B cell (primary cell): ENCODE results near the gene NINL. TPM values are rescaled to one million over a fixed set of nuclear protein-coding genes. Genes with fewer than 3 reads are reported as not detected.

Source experiments
- ATAC-seq: fragments of 200-7000 bp; cut with Tn5 transposase; one replicate; pipeline ENCODE4 v1.10.0; 2021; ENCODE audit warnings: low read depth, mild to moderate bottlenecking, moderate number of reproducible peaks, moderate library complexity
- CTCF ChIA-PET: fragments of 350-600 bp; sonication (Branson Sonifier 250); formaldehyde crosslinking; loops from one replicate; lab custom pipeline; 2021; ENCODE audit warnings: antibody characterized with exemption, inconsistent platforms; lab: Charles Lee
- POLR2A ChIA-PET: fragments of 350-600 bp; sonication (Branson Sonifier 250); formaldehyde crosslinking; loops from one replicate; lab custom pipeline; 2021; ENCODE audit warnings: antibody characterized with exemption; lab: Charles Lee
- DNase-seq: peaks from one replicate; pipeline ENCODE4 v3.0.0; 2013
- H2AFZ ChIP-seq: 2 replicates; pipeline ENCODE4 v1.6.1; 2012; ENCODE audit warnings: mild to moderate bottlenecking, low read depth, low read length; ENCODE audit not compliant: insufficient read depth, poor library complexity, severe bottlenecking
- H3K27ac ChIP-seq, 2 donors: 1 replicate in 1 of 2; 2 replicates in 1 of 2; pipeline ENCODE4 v1.5.1; 2012 to 2013; ENCODE audit warnings: low read length in 2 of 2, mild to moderate bottlenecking in 2 of 2, moderate library complexity in 1 of 2
- H3K27me3 ChIP-seq, 4 experiments: fragments of 200-600 bp in 1 of 4; sonication (generic) in 1 of 4; replicated peaks in 1 of 4; 1 replicate in 2 of 4; 2 replicates in 2 of 4; pipeline versions ENCODE4 v1.6.1 to v1.7.0; 2013 to 2016; ENCODE audit warnings: low read length in 3 of 4, mild to moderate bottlenecking in 2 of 4, mixed read lengths in 1 of 4, moderate library complexity in 1 of 4; ENCODE audit not compliant: insufficient read depth in 4 of 4, control insufficient read depth in 3 of 4; ENCODE audit errors: control extremely low read depth in 1 of 4
- H3K36me3 ChIP-seq, 2 experiments: replicated peaks in 1 of 2; 1 replicate in 1 of 2; 2 replicates in 1 of 2; pipeline versions ENCODE4 v1.6.1 to v1.7.1; 2013; ENCODE audit warnings: low read length in 1 of 2; ENCODE audit not compliant: insufficient read depth in 2 of 2, control insufficient read depth in 1 of 2; ENCODE audit errors: control extremely low read depth in 1 of 2, extremely low read depth in 1 of 2
- H3K4me1 ChIP-seq, 2 donors: fragments of 200-600 bp in 1 of 2; sonication (generic) in 1 of 2; 1 replicate in 1 of 2; 2 replicates in 1 of 2; pipeline versions ENCODE4 v1.5.1 to v1.6.1; 2013 to 2017; ENCODE audit warnings: low read length in 2 of 2; ENCODE audit not compliant: control insufficient read depth in 2 of 2, insufficient read depth in 2 of 2
- H3K4me2 ChIP-seq: replicated peaks from 2 replicates; pipeline ENCODE3; 2012; ENCODE audit warnings: mild to moderate bottlenecking, low read depth, low read length; ENCODE audit not compliant: poor library complexity, severe bottlenecking
- H3K4me3 ChIP-seq, 5 experiments: fragments of 200-600 bp in 1 of 5; sonication (generic) in 1 of 5; 1 replicate in 3 of 5; 2 replicates in 2 of 5; pipeline versions ENCODE4 v1.5.1 to v1.7.0; 2011 to 2016; ENCODE audit warnings: low read length in 4 of 5, mild to moderate bottlenecking in 4 of 5, low read depth in 2 of 5, control low read depth in 1 of 5, moderate library complexity in 1 of 5; ENCODE audit not compliant: insufficient read depth in 1 of 5; ENCODE audit errors: control extremely low read depth in 1 of 5, extremely low read depth in 1 of 5
- H3K79me2 ChIP-seq: fragments of 200-600 bp; sonication (generic); one replicate; pipeline ENCODE4 v1.6.0; 2016; ENCODE audit warnings: low read length; ENCODE audit not compliant: control insufficient read depth, insufficient read depth
- H3K9ac ChIP-seq: fragments of 200-600 bp; sonication (generic); 2 replicates; pipeline ENCODE4 v1.6.1; 2017; ENCODE audit warnings: mild to moderate bottlenecking, low read length, moderate library complexity
- H3K9me3 ChIP-seq, 3 donors: one replicate each; pipeline versions ENCODE4 v1.6.1 to v1.7.1; 2013; ENCODE audit warnings: low read length in 2 of 3; ENCODE audit not compliant: control insufficient read depth in 2 of 3, insufficient read depth in 1 of 3; ENCODE audit errors: control extremely low read depth in 1 of 3
- H4K20me1 ChIP-seq: 2 replicates; pipeline ENCODE4 v1.6.0; 2012; ENCODE audit warnings: mild to moderate bottlenecking, low read length; ENCODE audit not compliant: insufficient read depth, control insufficient read depth, poor library complexity, severe bottlenecking
- H3K27ac Mint-ChIP-seq: one replicate; pipeline ENCODE4 v1.8.0; 2021; ENCODE audit warnings: mixed read lengths
- H3K27me3 Mint-ChIP-seq: one replicate; pipeline ENCODE4 v1.8.0; 2021; ENCODE audit warnings: mixed read lengths
- H3K4me1 Mint-ChIP-seq: one replicate; pipeline ENCODE4 v1.8.0; 2021; ENCODE audit warnings: mixed read lengths
- H3K4me3 Mint-ChIP-seq: one replicate; pipeline ENCODE4 v1.8.0; 2021; ENCODE audit warnings: mixed read lengths
- H3K9me3 Mint-ChIP-seq: one replicate; pipeline ENCODE4 v1.8.0; 2022; ENCODE audit warnings: mixed read lengths; ENCODE audit not compliant: insufficient read depth
- CTCF ChIP-seq: fragments of 200-600 bp; IDR thresholded peaks from one replicate; pipeline ENCODE4 v1.8.0; 2022; ENCODE audit warnings: antibody characterized with exemption, mild to moderate bottlenecking
- EZH2 ChIP-seq: IDR thresholded peaks from 2 replicates; pipeline ENCODE4 v1.6.1; 2012; ENCODE audit warnings: borderline replicate concordance, low read depth, mild to moderate bottlenecking, moderate library complexity, low read length; ENCODE audit not compliant: insufficient read depth, poor library complexity, severe bottlenecking
- WGBS: methylation state at CpG from one replicate; pipeline ENCODE4 v1.1.5; 2013; ENCODE audit warnings: missing lambda C conversion rate; ENCODE audit not compliant: insufficient coverage; 5-methylcytosine and 5-hydroxymethylcytosine counted together
- intact Hi-C: fragments of 100-400 bp; cut with micrococcal nuclease; formaldehyde crosslinking; loops from one replicate; pipeline ENCODE4 v1.10.0; 2022
- polyA plus RNA-seq: library from polyadenylated mRNA; depleted of rRNA; stranded (reverse); fragments of >200 nt; gene quantifications from 2 replicates; pipeline ENCODE4 v1.2.3, GENCODE V29; 2012
- total RNA-seq, 2 donors: library from RNA; stranded (reverse); fragments of 120-200 nt in 1 of 2; gene quantifications; 1 replicate in 1 of 2; 2 replicates in 1 of 2; pipeline versions ENCODE4 v1.2.3 to v1.2.4, GENCODE V29; 2013 to 2022

NINL gene
- total and polyA plus RNA-seq, 2 donors (not counting 1 experiment from before 2014, with no cell fraction given): 1.8 to 5.5 TPM

- Histone ChIP-seq H3K27ac (no peak overlapping the region), H3K27me3 (no peaks in the 10 kb centered on the region), H3K4me1 (no peaks in the 10 kb centered on the region), H3K9me3 (peaks cover 0 to 21% (median under 1%) of the 10 kb centered on the region in 3 donors), H2AFZ (no peak overlapping the region), H4K20me1 (no peaks in the 10 kb centered on the region), H3K9ac (no peak overlapping the region), H3K36me3 (no peaks in the 10 kb centered on the region), H3K4me2 (no peak overlapping the region), H3K79me2 (no peaks in the 10 kb centered on the region), H3K4me3 (no peak overlapping the region)
- H3K4me3 Mint-ChIP-seq: no peak overlapping the region
- WGBS: 91% methylated on average over 10 of the region's 10 CpGs
- H3K4me1 Mint-ChIP-seq: no peaks in the 10 kb centered on the region
- TF ChIP-seq EZH2 (no peak), CTCF (no peak)
- ATAC-seq (no peak), DNase-seq (no peak)
- POLR2A ChIA-PET: no interaction called here
- CTCF ChIA-PET: no interaction called here
- H3K9me3 Mint-ChIP-seq: peaks cover 5% of the 10 kb centered on the region
- no peaks in the 10 kb centered on the region for H3K27me3 Mint-ChIP-seq
- intact Hi-C loops: no loop called here
- no peak overlapping the region for H3K27ac Mint-ChIP-seq
These were observed 77.1 kb downstream of the NINL start for GRCh38 chr20:25508083-25508770.

GRCh38 chr20:25507385-25508082 lies 77.8 kb downstream of the NINL start:
- intact Hi-C loops: no loop called here
- no peak overlapping the region for H3K27ac Mint-ChIP-seq

More at GRCh38 chr20:25507385-25508082, 77.8 kb downstream of the NINL start:
- H3K4me1 Mint-ChIP-seq: no peaks in the 10 kb centered on the region
- peaks cover 2% of the 10 kb centered on the region for H3K9me3 Mint-ChIP-seq
- no peaks in the 10 kb centered on the region for H4K20me1 ChIP-seq
- no peak for TF ChIP-seq CTCF
- TF ChIP-seq EZH2: no peak
- H2AFZ ChIP-seq: no peak overlapping the region
- no peak overlapping the region for H3K4me2 ChIP-seq
- no peak overlapping the region for H3K27ac ChIP-seq
- ATAC-seq (no peak), DNase-seq (no peak)
- H3K36me3 ChIP-seq: no peaks in the 10 kb centered on the region
- POLR2A ChIA-PET: no interaction called here
- 88% methylated on average over 8 of the region's 8 CpGs for WGBS
- H3K4me3 ChIP-seq: no peak overlapping the region
- no peak overlapping the region for H3K9ac ChIP-seq
- H3K27me3 Mint-ChIP-seq: no peaks in the 10 kb centered on the region
- CTCF ChIA-PET: no interaction called here
- peaks cover 0 to 16% (median 0%) of the 10 kb centered on the region in 3 donors for H3K9me3 ChIP-seq
- no peaks in the 10 kb centered on the region for H3K27me3 ChIP-seq
- H3K79me2 ChIP-seq: no peaks in the 10 kb centered on the region
- H3K4me3 Mint-ChIP-seq: no peak overlapping the region
- no peaks in the 10 kb centered on the region for H3K4me1 ChIP-seq
